K562 (cell line): ENCODE results near the gene TRIP11. TPM values are rescaled to one million over a fixed set of nuclear protein-coding genes. Genes with fewer than 3 reads are reported as not detected.

ENCODE experiments used
- ATAC-seq: fragments of 200-7000 bp; cut with Tn5 transposase; 3 replicates; pipeline ENCODE4 v1.9.1; 2020; ENCODE audit warnings: moderate library complexity
- BruUV-seq: library from RNA; stranded (reverse); fragments of 400-500 nt; replicated peaks from 2 replicates; lab custom pipeline; 2021; lab: Mats Ljungman, UMichigan
- CTCF ChIA-PET: fragments of 300-600 bp; formaldehyde crosslinking; extraction: SDS; loops from one replicate; lab custom pipeline; 2021; ENCODE audit warnings: low intra/inter-chr PET ratio; lab: Yijun Ruan, JAX
- POLR2A ChIA-PET: fragments of 300-600, 350-650 bp; sonication (Branson Sonifier 250); formaldehyde crosslinking; extraction: SDS; loops from one replicate; lab custom pipeline; 2021; ENCODE audit warnings: antibody characterized with exemption, inconsistent platforms; lab: Yijun Ruan, JAX
- DNase-seq, 4 experiments: peaks; one replicate each; pipeline versions ENCODE4 v3.0.0 to v3.0.0-alpha.2; 2011 to 2018; ENCODE audit warnings: low spot score in 3 of 4, mixed read lengths in 3 of 4; ENCODE audit errors: extremely low read depth in 1 of 4
- FAIRE-seq: peaks from 2 replicates; lab custom pipeline; 2011; peaks lifted over from hg19 to GRCh38; lab: Jason Lieb, UNC
- H2AFZ ChIP-seq: 2 replicates; pipeline ENCODE4 v1.6.0; 2011; ENCODE audit warnings: low read depth, low read length, control low read depth, inconsistent platforms
- H3K27ac ChIP-seq: fragments of 200-600 bp; 3 replicates; pipeline ENCODE4 v1.8.0; 2011; ENCODE audit warnings: low read depth, mild to moderate bottlenecking, control low read depth, inconsistent platforms, low read length, moderate library complexity, mixed read lengths; ENCODE audit errors: extremely low read depth
- H3K27me3 ChIP-seq, 2 experiments: fragments of 300-600 bp in 1 of 2; 2 replicates in 1 of 2; 3 replicates in 1 of 2; pipeline versions ENCODE4 v1.6.0 to v1.8.0; 2011; ENCODE audit warnings: inconsistent platforms in 2 of 2, low read length in 2 of 2, mild to moderate bottlenecking in 1 of 2, mixed read lengths in 1 of 2, moderate library complexity in 1 of 2; ENCODE audit not compliant: control insufficient read depth in 2 of 2, insufficient read depth in 2 of 2
- H3K36me3 ChIP-seq: fragments of 300-600 bp; 3 replicates; pipeline ENCODE4 v1.8.0; 2011; ENCODE audit warnings: mild to moderate bottlenecking, low read length, inconsistent platforms; ENCODE audit not compliant: control insufficient read depth, insufficient read depth
- H3K4me1 ChIP-seq, 2 experiments: fragments of 200-600 bp in 1 of 2; replicated peaks in 1 of 2; 2 replicates in 1 of 2; 3 replicates in 1 of 2; pipeline versions ENCODE4 v1.5.1 to v1.8.0; 2011; ENCODE audit warnings: inconsistent platforms in 2 of 2, low read length in 2 of 2, mild to moderate bottlenecking in 1 of 2, mixed read lengths in 1 of 2, moderate library complexity in 1 of 2; ENCODE audit not compliant: control insufficient read depth in 2 of 2, insufficient read depth in 2 of 2
- H3K4me2 ChIP-seq: 2 replicates; pipeline ENCODE4 v1.6.1; 2011; ENCODE audit warnings: low read length, control low read depth, inconsistent platforms, mixed read lengths; ENCODE audit not compliant: insufficient read depth
- H3K4me3 ChIP-seq: fragments of 200-600 bp; sonication (generic), shearing (Covaris generic); 2 replicates; pipeline ENCODE4 v1.5.1; 2016; ENCODE audit warnings: control low read depth, inconsistent platforms
- H3K79me2 ChIP-seq: fragments of 200-600 bp; 3 replicates; pipeline ENCODE4 v1.8.0; 2011; ENCODE audit warnings: low read length, inconsistent platforms; ENCODE audit not compliant: control insufficient read depth, insufficient read depth
- H3K9ac ChIP-seq, 2 experiments: 2 replicates each; pipeline versions ENCODE4 v1.6.0 to v1.6.1; 2011; ENCODE audit warnings: low read depth in 2 of 2, low read length in 2 of 2, control low read depth in 1 of 2, inconsistent platforms in 1 of 2, mild to moderate bottlenecking in 1 of 2, mixed read lengths in 1 of 2; ENCODE audit not compliant: insufficient read depth in 1 of 2
- H3K9me1 ChIP-seq: one replicate; pipeline ENCODE4 v1.6.0; 2011; ENCODE audit warnings: inconsistent platforms, mild to moderate bottlenecking, low read length, moderate library complexity; ENCODE audit not compliant: control insufficient read depth, insufficient read depth
- H3K9me3 ChIP-seq: replicated peaks from 2 replicates; pipeline ENCODE4 v1.5.1; 2011; ENCODE audit warnings: low read depth, low read length, inconsistent platforms; ENCODE audit not compliant: control insufficient read depth, insufficient read depth
- H4K20me1 ChIP-seq: replicated peaks from 2 replicates; pipeline ENCODE4 v1.6.1; 2011; ENCODE audit warnings: low read length, inconsistent platforms, mixed read lengths; ENCODE audit not compliant: control insufficient read depth, insufficient read depth
- HNRNPUL1 ChIP-seq: fragments of 200-400 bp; formaldehyde crosslinking; IDR thresholded peaks from 2 replicates; pipeline ENCODE4 v1.6.1; 2017; ENCODE audit warnings: low read length
- HSF4 ChIP-seq: fragments of 250-450 bp; sonication (Bioruptor Pico); IDR thresholded peaks from 2 replicates; pipeline ENCODE4 v2.1.2; 2022; ENCODE audit warnings: mild to moderate bottlenecking, moderate library complexity, borderline replicate concordance
- MAFG ChIP-seq: fragments of 450-650 bp; conservative IDR thresholded peaks from 2 replicates; pipeline ENCODE4 v1.6.1; 2016; ENCODE audit warnings: missing genetic modification characterization, missing compliant biosample characterization
- MED1 ChIP-seq: sonication (generic); formaldehyde crosslinking; IDR thresholded peaks from 2 replicates; pipeline ENCODE4 v1.8.1; 2023; ENCODE audit warnings: missing genetic modification reagents, borderline replicate concordance
- PCBP1 ChIP-seq: fragments of 200-400 bp; formaldehyde crosslinking; IDR thresholded peaks from 2 replicates; pipeline ENCODE4 v1.6.1; 2018; ENCODE audit warnings: mild to moderate bottlenecking, low read depth, low read length; ENCODE audit not compliant: poor library complexity, severe bottlenecking
- SETDB1 ChIP-seq: IDR thresholded peaks from one replicate; pipeline ENCODE4 v1.6.1; 2012; ENCODE audit warnings: low read length, control low read depth, inconsistent platforms
- SPI1 ChIP-seq: IDR thresholded peaks from 2 replicates; pipeline ENCODE4 v1.6.1; 2011; ENCODE audit warnings: low read depth, low read length, control low read depth, borderline replicate concordance
- TAF7 ChIP-seq: fragments of 450-650 bp; IDR thresholded peaks from 2 replicates; pipeline ENCODE4 v1.6.1; 2016; ENCODE audit warnings: missing genetic modification characterization, missing compliant biosample characterization
- TRIM25 ChIP-seq: fragments of 450-650 bp; IDR thresholded peaks from 2 replicates; pipeline ENCODE4 v1.7.0; 2016; ENCODE audit warnings: borderline replicate concordance
- ZNF232 ChIP-seq: sonication (generic); formaldehyde crosslinking; IDR thresholded peaks from 2 replicates; pipeline ENCODE4 v1.8.0; 2022; ENCODE audit warnings: mild to moderate bottlenecking, missing genetic modification reagents
- ZNF24 ChIP-seq: fragments of 450-650 bp; IDR thresholded peaks from 2 replicates; pipeline ENCODE4 v1.6.1; 2016
- ZNF512 ChIP-seq: IDR thresholded peaks from 2 replicates; pipeline ENCODE4 v1.6.1; 2016; ENCODE audit warnings: missing genetic modification characterization, missing compliant biosample characterization
- WGBS: fragments of 100-300 bp; shearing (Covaris generic); methylation state at CpG from one replicate; pipeline ENCODE4 v1.1.6; 2016; ENCODE audit warnings: low coverage, mixed read lengths; ENCODE audit not compliant: insufficient coverage; ENCODE audit errors: missing lambda C conversion rate; 5-methylcytosine and 5-hydroxymethylcytosine counted together
- in situ Hi-C: fragments of 300-500 bp; cut with MboI; formaldehyde crosslinking; loops from 4 replicates; pipeline ENCODE4 v1.15.0; 2018; ENCODE audit warnings: inconsistent platforms, mixed read lengths
- intact Hi-C: fragments of 100-400 bp; cut with micrococcal nuclease; formaldehyde crosslinking; loops from 2 replicates; pipeline ENCODE4 v1.14.2; 2022
- polyA plus RNA-seq, 8 experiments: library from polyadenylated mRNA; depleted of rRNA in 4 of 8; stranded (reverse) in 5 of 8; unstranded in 3 of 8; fragments of >200 nt; fragmentation: Nextera tagmentation in 2 of 8; fragmentation: Illumina TruSeq in 1 of 8; extraction: Ambion mirVana in 2 of 8; extraction: Trizol in 1 of 8; gene quantifications; 2 replicates each; pipeline versions ENCODE4 v1.2.1 to v1.2.3, GENCODE V29; 2011 to 2014; ENCODE audit warnings: inconsistent platforms in 1 of 8, missing spikeins in 1 of 8
- total RNA-seq, 7 experiments: library from RNA; depleted of rRNA in 6 of 7; stranded (reverse); fragments of >200 nt in 6 of 7; fragmentation: Illumina TruSeq in 2 of 7; extraction: Trizol in 2 of 7; gene quantifications; 2 replicates each; pipeline versions ENCODE4 v1.2.1 to v1.2.3, GENCODE V29; 2011 to 2021; ENCODE audit warnings: low replicate concordance in 1 of 7
- TF ChIP-seq, protein P1 (sequence below): fragments of 450-650 bp; IDR thresholded peaks from one replicate; pipeline ENCODE4 v1.6.1; 2018; ENCODE audit warnings: mild to moderate bottlenecking, moderate library complexity; ENCODE audit not compliant: partially characterized antibody

Gene TRIP11
- total and polyA plus RNA-seq, 9 of the 15 experiments (the other 6 are each of a cell fraction or from before 2014, with no cell fraction given), result 4.0 to 20.0 (median 10.9) TPM

DNA sequence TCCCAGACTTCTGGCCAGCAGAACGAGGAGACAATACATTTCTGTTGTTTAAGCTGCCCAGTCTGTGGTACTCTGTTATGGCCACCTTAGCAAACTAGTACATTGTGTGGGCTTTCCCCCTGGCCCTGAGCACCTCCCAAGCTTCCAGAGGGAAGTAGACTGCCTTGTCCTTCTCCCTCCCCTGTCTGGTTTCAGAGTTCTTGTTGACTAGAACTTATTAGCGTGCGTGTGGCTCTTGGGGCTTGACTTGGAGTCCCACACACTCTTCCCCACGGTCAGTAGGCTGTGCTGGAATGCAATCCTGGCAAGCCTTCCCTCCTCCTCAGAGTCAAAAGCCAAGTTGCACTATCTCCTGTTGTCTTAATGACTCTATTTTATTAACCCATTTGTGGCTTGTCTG, 120.0 kb downstream of the TRIP11 start:
- no TSS peak for BruUV-seq
- intact Hi-C loops, result no loop called here
- POLR2A ChIA-PET, result no interaction called here

More for the DNA sequence above, 120.0 kb downstream of the TRIP11 start:
- 0% methylated on average over 4 of the region's 4 CpGs for WGBS
- no peak overlapping the region for H3K4me2 ChIP-seq
- no peak for TF ChIP-seq ZNF512 (tag)
- TF ChIP-seq HSF4 (CRISPR knock-in tag), result no peak
- no peak for TF ChIP-seq HNRNPUL1
- TF ChIP-seq, protein P1, sequence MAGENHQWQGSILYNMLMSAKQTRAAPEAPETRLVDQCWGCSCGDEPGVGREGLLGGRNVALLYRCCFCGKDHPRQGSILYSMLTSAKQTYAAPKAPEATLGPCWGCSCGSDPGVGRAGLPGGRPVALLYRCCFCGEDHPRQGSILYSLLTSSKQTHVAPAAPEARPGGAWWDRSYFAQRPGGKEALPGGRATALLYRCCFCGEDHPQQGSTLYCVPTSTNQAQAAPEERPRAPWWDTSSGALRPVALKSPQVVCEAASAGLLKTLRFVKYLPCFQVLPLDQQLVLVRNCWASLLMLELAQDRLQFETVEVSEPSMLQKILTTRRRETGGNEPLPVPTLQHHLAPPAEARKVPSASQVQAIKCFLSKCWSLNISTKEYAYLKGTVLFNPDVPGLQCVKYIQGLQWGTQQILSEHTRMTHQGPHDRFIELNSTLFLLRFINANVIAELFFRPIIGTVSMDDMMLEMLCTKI, result no peak
- TF ChIP-seq MED1 (CRISPR knock-in tag), result no peak
- TF ChIP-seq TAF7, result no peak
- TF ChIP-seq SETDB1, result no peak
- TF ChIP-seq ZNF232 (CRISPR knock-in tag), result no peak
- no peak for TF ChIP-seq TRIM25
- no peak for TF ChIP-seq SPI1
- no peak for TF ChIP-seq ZNF24
- TF ChIP-seq MAFG (tag), result no peak
- TF ChIP-seq PCBP1, result no peak
- CTCF ChIA-PET, result no interaction called here
- no peak overlapping the region for H3K9ac ChIP-seq
- H3K36me3 ChIP-seq, result no peaks in the 10 kb centered on the region
- no peak overlapping the region for H3K27ac ChIP-seq
- no peaks in the 10 kb centered on the region for H3K4me1 ChIP-seq
- no peaks in the 10 kb centered on the region for H3K9me3 ChIP-seq
- H2AFZ ChIP-seq, result no peak overlapping the region
- FAIRE-seq (no peak), ATAC-seq (no peak), DNase-seq (no peak)
- no peak overlapping the region for H3K4me3 ChIP-seq
- peaks cover 0 to 12% of the 10 kb centered on the region in 2 experiments; a peak in 2 of 5 replicates for H3K27me3 ChIP-seq
- in situ Hi-C loops, result no loop called here
- H4K20me1 ChIP-seq, result no peaks in the 10 kb centered on the region
- H3K79me2 ChIP-seq, result no peaks in the 10 kb centered on the region
- no peaks in the 10 kb centered on the region for H3K9me1 ChIP-seq
